ENCODE data around the gene USP49. TPM values are rescaled to one million over a fixed set of nuclear protein-coding genes. Genes with fewer than 3 reads are reported as not detected.

USP49 gene
- total and polyA plus RNA-seq, 2 of the 13 experiments (the other 11 are each of a cell fraction or from before 2014, with no cell fraction given), result 2.9 to 4.3 TPM

DNA sequence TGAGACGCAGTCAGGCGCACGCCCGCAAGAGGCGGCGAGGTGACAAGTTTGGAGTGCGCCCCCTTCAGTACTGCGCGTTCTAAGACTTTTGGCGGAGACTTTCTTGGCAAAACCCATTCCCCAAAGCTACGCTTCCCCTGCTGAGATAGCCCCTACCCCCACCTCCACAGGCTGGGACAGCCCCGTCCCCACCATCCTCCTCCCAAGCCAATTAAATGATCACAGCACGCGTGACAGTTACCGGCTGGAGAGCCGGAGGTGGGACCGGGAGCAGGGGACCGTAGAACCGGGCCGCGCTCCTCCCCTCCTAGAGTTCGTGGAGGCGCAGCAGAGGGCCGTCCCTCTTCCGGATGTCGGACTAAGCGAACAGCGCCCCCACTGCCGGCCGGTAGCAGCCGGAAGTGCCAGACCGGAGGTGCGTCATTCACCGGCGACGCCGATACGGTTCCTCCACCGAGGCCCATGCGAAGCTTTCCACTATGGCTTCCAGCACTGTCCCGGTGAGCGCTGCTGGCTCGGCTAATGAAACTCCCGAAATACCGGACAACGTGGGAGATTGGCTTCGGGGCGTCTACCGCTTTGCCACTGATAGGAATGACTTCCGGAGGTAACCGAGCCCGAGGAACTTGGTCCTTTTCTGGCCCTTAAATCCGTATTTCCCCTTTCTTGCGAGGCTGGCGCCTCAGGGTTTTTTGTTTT is 107.8 kb downstream of the USP49 start, which contains the start of gene TOMM6 (continued):
- TF ChIP-seq SATB2 (CRISPR knock-in tag; IDR thresholded peaks at IDR 0.05), result 0 out of 2 replicates have a peak, but pooled peaks have one; percentile 82
- TF ChIP-seq, protein P1, sequence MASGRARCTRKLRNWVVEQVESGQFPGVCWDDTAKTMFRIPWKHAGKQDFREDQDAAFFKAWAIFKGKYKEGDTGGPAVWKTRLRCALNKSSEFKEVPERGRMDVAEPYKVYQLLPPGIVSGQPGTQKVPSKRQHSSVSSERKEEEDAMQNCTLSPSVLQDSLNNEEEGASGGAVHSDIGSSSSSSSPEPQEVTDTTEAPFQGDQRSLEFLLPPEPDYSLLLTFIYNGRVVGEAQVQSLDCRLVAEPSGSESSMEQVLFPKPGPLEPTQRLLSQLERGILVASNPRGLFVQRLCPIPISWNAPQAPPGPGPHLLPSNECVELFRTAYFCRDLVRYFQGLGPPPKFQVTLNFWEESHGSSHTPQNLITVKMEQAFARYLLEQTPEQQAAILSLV (CRISPR knock-in tag; IDR thresholded peaks at IDR 0.05; ENCODE audit: borderline replicate concordance), result no peak; the same call in 1 of the 2 replicates
- TF ChIP-seq POLR2AphosphoS2 (IDR thresholded peaks at IDR 0.05; ENCODE audit: low read depth, low read length), result peak; percentile 82; the same call in 1 of the 2 replicates
- no peak; the same call in 1 of the 2 replicates for TF ChIP-seq ZNF547 (CRISPR knock-in tag; IDR thresholded peaks at IDR 0.05)
- peak; percentile 76; the same call in 1 of the 2 replicates for TF ChIP-seq SMAD3 (CRISPR knock-in tag; IDR thresholded peaks at IDR 0.05)
- no peak for TF ChIP-seq ZNF292 (CRISPR knock-in tag; IDR thresholded peaks at IDR 0.05; ENCODE audit: borderline replicate concordance, low read depth)
- TF ChIP-seq AGO2 (optimal IDR thresholded peaks at IDR 0.05; ENCODE audit: low read depth, low read length), result peak; percentile 89
- peak; percentile 76 for TF ChIP-seq TFDP2 (CRISPR knock-in tag; IDR thresholded peaks at IDR 0.05)
- peak; percentile 74; the same call in 1 of the 2 replicates for TF ChIP-seq ZNF614 (CRISPR knock-in tag; IDR thresholded peaks at IDR 0.05; ENCODE audit: borderline replicate concordance)
- TF ChIP-seq RAD21 (CRISPR knock-in tag; IDR thresholded peaks at IDR 0.05), result 0 out of 2 replicates have a peak, but pooled peaks have one; percentile 29
- no peak; the same call in 1 of the 2 replicates for TF ChIP-seq ZNF609 (CRISPR knock-in tag; IDR thresholded peaks at IDR 0.05; ENCODE audit: borderline replicate concordance)
- TF ChIP-seq KMT2A (CRISPR knock-in tag; IDR thresholded peaks at IDR 0.05), result peak; percentile 94
- TF ChIP-seq SIX4 (CRISPR knock-in tag; IDR thresholded peaks at IDR 0.05), result peak; percentile 78; the same call in 1 of the 2 replicates
- TF ChIP-seq ZNF766 (CRISPR knock-in tag; IDR thresholded peaks at IDR 0.05; ENCODE audit: borderline replicate concordance), result peak; percentile 94; the same call in 1 of the 2 replicates
- no peak for TF ChIP-seq FOXO4 (CRISPR knock-in tag; conservative IDR thresholded peaks at IDR 0.05)
- TF ChIP-seq ZNF816 (CRISPR knock-in tag; IDR thresholded peaks at IDR 0.05; ENCODE audit: borderline replicate concordance), result peak; percentile 86
- TF ChIP-seq, protein P2, sequence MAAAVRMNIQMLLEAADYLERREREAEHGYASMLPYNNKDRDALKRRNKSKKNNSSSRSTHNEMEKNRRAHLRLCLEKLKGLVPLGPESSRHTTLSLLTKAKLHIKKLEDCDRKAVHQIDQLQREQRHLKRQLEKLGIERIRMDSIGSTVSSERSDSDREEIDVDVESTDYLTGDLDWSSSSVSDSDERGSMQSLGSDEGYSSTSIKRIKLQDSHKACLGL (CRISPR knock-in tag; IDR thresholded peaks at IDR 0.05), result peak; percentile 82; the same call in 1 of the 2 replicates
- TF ChIP-seq, protein P3, sequence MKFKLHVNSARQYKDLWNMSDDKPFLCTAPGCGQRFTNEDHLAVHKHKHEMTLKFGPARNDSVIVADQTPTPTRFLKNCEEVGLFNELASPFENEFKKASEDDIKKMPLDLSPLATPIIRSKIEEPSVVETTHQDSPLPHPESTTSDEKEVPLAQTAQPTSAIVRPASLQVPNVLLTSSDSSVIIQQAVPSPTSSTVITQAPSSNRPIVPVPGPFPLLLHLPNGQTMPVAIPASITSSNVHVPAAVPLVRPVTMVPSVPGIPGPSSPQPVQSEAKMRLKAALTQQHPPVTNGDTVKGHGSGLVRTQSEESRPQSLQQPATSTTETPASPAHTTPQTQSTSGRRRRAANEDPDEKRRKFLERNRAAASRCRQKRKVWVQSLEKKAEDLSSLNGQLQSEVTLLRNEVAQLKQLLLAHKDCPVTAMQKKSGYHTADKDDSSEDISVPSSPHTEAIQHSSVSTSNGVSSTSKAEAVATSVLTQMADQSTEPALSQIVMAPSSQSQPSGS (CRISPR knock-in tag; IDR thresholded peaks at IDR 0.05), result peak; percentile 93
